IMR-90 (cell line): ENCODE results near the gene DIP2A. TPM values are rescaled to one million over a fixed set of nuclear protein-coding genes. Genes with fewer than 3 reads are reported as not detected.

Experiments
- ATAC-seq: fragments of 200-7000 bp; cut with Tn5 transposase; 2 replicates; pipeline ENCODE4 v1.9.1; 2020; ENCODE audit warnings: low read depth, mild to moderate bottlenecking, moderate library complexity
- BruUV-seq: library from RNA; stranded (reverse); fragments of 400-500 nt; replicated peaks from 2 replicates; lab custom pipeline; 2021; lab: Mats Ljungman, UMichigan
- CTCF ChIA-PET: fragments of 300-600 bp; formaldehyde crosslinking; extraction: SDS; loops from one replicate; lab custom pipeline; 2021; ENCODE audit warnings: antibody characterized with exemption; lab: Yijun Ruan, JAX
- POLR2A ChIA-PET: fragments of 300-600 bp; sonication (Branson Sonifier 250); formaldehyde crosslinking; loops from one replicate; lab custom pipeline; 2022; ENCODE audit warnings: antibody characterized with exemption; ENCODE audit not compliant: unreplicated experiment; lab: Charles Lee
- DNase-seq: peaks from one replicate; pipeline ENCODE4 v3.0.0; 2013
- H2AFZ ChIP-seq: replicated peaks from 2 replicates; pipeline ENCODE3; 2013; ENCODE audit warnings: low read length, mild to moderate bottlenecking; ENCODE audit not compliant: poor library complexity
- H2AK5ac ChIP-seq: 2 replicates; pipeline ENCODE4 v1.6.1; 2013; ENCODE audit warnings: low read depth, low read length, inconsistent platforms
- H2AK9ac ChIP-seq: replicated peaks from 2 replicates; pipeline ENCODE3; 2013; ENCODE audit warnings: mild to moderate bottlenecking, low read depth, low read length, moderate library complexity; ENCODE audit not compliant: poor library complexity
- H2BK120ac ChIP-seq: 2 replicates; pipeline ENCODE4 v1.6.1; 2013; ENCODE audit warnings: low read depth, low read length, inconsistent platforms
- H2BK15ac ChIP-seq: 3 replicates; pipeline ENCODE4 v1.6.1; 2013; ENCODE audit warnings: low read depth, low read length, inconsistent platforms
- H2BK20ac ChIP-seq: 2 replicates; pipeline ENCODE4 v1.6.1; 2013; ENCODE audit warnings: low read depth, mild to moderate bottlenecking, inconsistent platforms, low read length, moderate library complexity
- H2BK5ac ChIP-seq: 2 replicates; pipeline ENCODE4 v1.6.1; 2013; ENCODE audit warnings: mild to moderate bottlenecking, low read depth, low read length, inconsistent platforms; ENCODE audit not compliant: poor library complexity, severe bottlenecking
- H3K14ac ChIP-seq: replicated peaks from 2 replicates; pipeline ENCODE4 v1.6.1; 2013; ENCODE audit warnings: low read depth, low read length, inconsistent platforms
- H3K18ac ChIP-seq: 2 replicates; pipeline ENCODE4 v1.6.1; 2013; ENCODE audit warnings: low read depth, low read length, control low read depth
- H3K23ac ChIP-seq: 2 replicates; pipeline ENCODE4 v1.6.1; 2013; ENCODE audit warnings: low read depth, low read length, inconsistent platforms
- H3K27ac ChIP-seq: 2 replicates; pipeline ENCODE4 v1.5.1; 2013; ENCODE audit warnings: mild to moderate bottlenecking, control low read depth, low read length; ENCODE audit not compliant: insufficient read depth
- H3K27me3 ChIP-seq: 2 replicates; pipeline ENCODE4 v1.6.1; 2013; ENCODE audit warnings: low read length; ENCODE audit not compliant: control insufficient read depth, insufficient read depth
- H3K36me3 ChIP-seq: 2 replicates; pipeline ENCODE4 v1.6.1; 2013; ENCODE audit warnings: low read length, mixed read lengths; ENCODE audit not compliant: control insufficient read depth, insufficient read depth
- H3K4ac ChIP-seq: 2 replicates; pipeline ENCODE4 v1.6.1; 2013; ENCODE audit warnings: low read depth, low read length, inconsistent platforms
- H3K4me1 ChIP-seq: 2 replicates; pipeline ENCODE4 v1.6.1; 2013; ENCODE audit warnings: low read length, mixed read lengths; ENCODE audit not compliant: control insufficient read depth, insufficient read depth
- H3K4me2 ChIP-seq: 2 replicates; pipeline ENCODE4 v1.6.1; 2013; ENCODE audit warnings: low read depth, mild to moderate bottlenecking, control low read depth, low read length, moderate library complexity
- H3K4me3 ChIP-seq: 2 replicates; pipeline ENCODE4 v1.5.1; 2013; ENCODE audit warnings: low read depth, mild to moderate bottlenecking, control low read depth, low read length, moderate library complexity; ENCODE audit not compliant: insufficient read depth
- H3K56ac ChIP-seq: 2 replicates; pipeline ENCODE4 v1.6.1; 2013; ENCODE audit warnings: low read length, inconsistent platforms; ENCODE audit not compliant: insufficient read depth; ENCODE audit errors: extremely low read depth
- H3K79me1 ChIP-seq, 2 experiments: 2 replicates each; pipeline ENCODE4 v1.6.1; 2013; ENCODE audit warnings: low read length in 2 of 2, inconsistent platforms in 1 of 2, low read depth in 1 of 2
- H3K9ac ChIP-seq: 2 replicates; pipeline ENCODE4 v1.6.1; 2013; ENCODE audit warnings: low read depth, low read length, control low read depth
- H3K9me1 ChIP-seq: 2 replicates; pipeline ENCODE4 v1.6.1; 2013; ENCODE audit warnings: low read length, inconsistent platforms; ENCODE audit not compliant: insufficient read depth
- H3K9me3 ChIP-seq: 2 replicates; pipeline ENCODE4 v1.6.1; 2013; ENCODE audit warnings: low read length; ENCODE audit not compliant: control insufficient read depth, insufficient read depth
- H4K20me1 ChIP-seq: 2 replicates; pipeline ENCODE4 v1.6.1; 2013; ENCODE audit warnings: low read length, inconsistent platforms; ENCODE audit not compliant: insufficient read depth
- H4K5ac ChIP-seq: 2 replicates; pipeline ENCODE4 v1.6.1; 2013; ENCODE audit warnings: mild to moderate bottlenecking, low read depth, low read length, control low read depth
- H4K8ac ChIP-seq, 2 experiments: 2 replicates each; pipeline ENCODE4 v1.6.1; 2013; ENCODE audit warnings: low read depth in 2 of 2, low read length in 2 of 2, control low read depth in 1 of 2, inconsistent platforms in 1 of 2
- H4K91ac ChIP-seq: 2 replicates; pipeline ENCODE4 v1.6.1; 2013; ENCODE audit warnings: low read depth, low read length, inconsistent platforms; ENCODE audit not compliant: insufficient read depth
- BHLHE40 ChIP-seq: fragments of 150-350 bp; IDR thresholded peaks from 2 replicates; pipeline ENCODE4 v1.6.1; 2016; ENCODE audit warnings: mild to moderate bottlenecking, low read depth, low read length
- MAZ ChIP-seq: IDR thresholded peaks from 2 replicates; pipeline ENCODE4 v1.6.1; 2012; ENCODE audit warnings: low read depth, mild to moderate bottlenecking, low read length, improper control_type of control experiment, moderate library complexity, borderline replicate concordance
- SMC3 ChIP-seq: fragments of 150-350 bp; IDR thresholded peaks from 2 replicates; pipeline ENCODE4 v1.6.1; 2016; ENCODE audit warnings: low read depth, mild to moderate bottlenecking, antibody characterized with exemption, low read length, moderate library complexity
- WGBS, 2 experiments: methylation state at CpG; one replicate each; pipeline versions ENCODE4 v1.1.5 to v1.1.7; 2013; ENCODE audit warnings: missing lambda C conversion rate in 2 of 2; ENCODE audit not compliant: insufficient read length in 1 of 2; ENCODE audit errors: extremely low coverage in 2 of 2; 5-methylcytosine and 5-hydroxymethylcytosine counted together
- dilution Hi-C: fragments of 300-500 bp; cut with HindIII; formaldehyde crosslinking; loops from one replicate; pipeline ENCODE4 v1.14.3; 2018; ENCODE audit warnings: low sequenced_read_pairs; ENCODE audit not compliant: unreplicated experiment
- in situ Hi-C: fragments of 300-500 bp; cut with MboI; formaldehyde crosslinking; loops from 3 replicates; pipeline ENCODE4 v1.14.3; 2019; ENCODE audit warnings: low sequenced_read_pairs, inconsistent platforms, mixed read lengths
- intact Hi-C: fragments of 100-400 bp; cut with micrococcal nuclease; formaldehyde crosslinking; loops from 2 replicates; pipeline ENCODE4 v1.10.0; 2022
- polyA plus RNA-seq, 3 experiments: library from polyadenylated mRNA; depleted of rRNA; stranded (reverse); fragments of >200 nt; gene quantifications; 2 replicates each; pipeline ENCODE4 v1.2.3, GENCODE V29; 2012; ENCODE audit warnings: low replicate concordance in 1 of 3
- total RNA-seq: library from RNA; depleted of rRNA; stranded (reverse); fragments of >200 nt; gene quantifications from 2 replicates; pipeline ENCODE4 v1.2.3, GENCODE V29; 2012

DIP2A gene
- total and polyA plus RNA-seq, 2 of the 4 experiments (the other 2 are of a cell fraction): 17.9 to 24.3 TPM

DNA sequence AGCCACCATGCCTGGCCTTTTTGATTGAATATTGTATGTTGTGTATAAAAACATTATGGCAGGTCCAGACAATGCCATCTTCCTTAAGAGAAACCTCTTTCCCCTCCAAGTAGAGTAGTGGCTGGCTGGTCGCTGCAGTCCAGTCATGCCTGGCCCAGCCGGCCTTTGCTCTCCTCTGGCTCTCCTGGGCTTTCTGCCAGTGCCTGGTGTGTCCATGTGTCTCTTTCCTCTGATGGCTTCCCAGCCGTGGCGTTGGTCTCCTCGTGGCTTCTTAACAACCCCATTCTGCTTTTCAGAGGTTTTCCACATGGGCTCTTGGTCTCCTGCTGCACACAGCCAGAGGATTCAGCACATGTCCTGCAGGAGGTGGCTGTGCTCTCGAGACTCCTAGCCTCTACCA is 58.7 kb downstream of the DIP2A start:
- H2BK15ac ChIP-seq: no peak overlapping the region
- no peak overlapping the region for H2BK20ac ChIP-seq
- no peak overlapping the region for H3K23ac ChIP-seq
- peaks cover 3% of the 10 kb centered on the region; the same call in 1 of the 2 replicates for H3K4me1 ChIP-seq
- H3K9ac ChIP-seq: no peak overlapping the region
- in situ Hi-C loops (no loop called here), intact Hi-C loops (no loop called here), dilution Hi-C loops (no loop called here)
- peaks cover 9% of the 10 kb centered on the region; the same call in 1 of the 2 replicates for H3K9me1 ChIP-seq
- no peak overlapping the region for H4K5ac ChIP-seq
- no peak overlapping the region for H2BK5ac ChIP-seq
- H3K4me2 ChIP-seq: no peak overlapping the region
- H3K18ac ChIP-seq: no peak overlapping the region
- H3K9me3 ChIP-seq: no peaks in the 10 kb centered on the region
- H2AFZ ChIP-seq: no peak overlapping the region
- ATAC-seq (no peak), DNase-seq (no peak)
- no peak overlapping the region for H3K27ac ChIP-seq
- H4K91ac ChIP-seq: no peak overlapping the region
- POLR2A ChIA-PET: no interaction called here
- TF ChIP-seq SMC3 (no peak), MAZ (no peak), BHLHE40 (no peak)
- 0 out of 2 replicates have a peak, but pooled peaks cover 3% of the 10 kb centered on the region for H4K20me1 ChIP-seq
- H3K4ac ChIP-seq: no peak overlapping the region
- H4K8ac ChIP-seq: no peak overlapping the region
- no peak overlapping the region for H2BK120ac ChIP-seq
- no peak overlapping the region for H2AK9ac ChIP-seq
- no CpG with 5 or more reads among the region's 6 CpGs for WGBS, 2 experiments
- no peaks in the 10 kb centered on the region for H3K27me3 ChIP-seq
- no peak overlapping the region for H2AK5ac ChIP-seq
- H3K14ac ChIP-seq: no peak overlapping the region
- peaks cover 16 to 31% of the 10 kb centered on the region in 2 experiments for H3K79me1 ChIP-seq
- no peak overlapping the region for H3K56ac ChIP-seq
- CTCF ChIA-PET: no interaction called here
- no peak overlapping the region for H3K4me3 ChIP-seq
- H3K36me3 ChIP-seq: peaks cover 7% of the 10 kb centered on the region; the same call in 1 of the 2 replicates
- BruUV-seq: no TSS peak
